ENCODE results near the gene NPPB. TPM values are rescaled to one million over a fixed set of nuclear protein-coding genes. Genes with fewer than 3 reads are reported as not detected.

The NPPB gene
- total and polyA plus RNA-seq, 7 donors: 2.0 to 8.4 TPM; not detected in 5

DNA sequence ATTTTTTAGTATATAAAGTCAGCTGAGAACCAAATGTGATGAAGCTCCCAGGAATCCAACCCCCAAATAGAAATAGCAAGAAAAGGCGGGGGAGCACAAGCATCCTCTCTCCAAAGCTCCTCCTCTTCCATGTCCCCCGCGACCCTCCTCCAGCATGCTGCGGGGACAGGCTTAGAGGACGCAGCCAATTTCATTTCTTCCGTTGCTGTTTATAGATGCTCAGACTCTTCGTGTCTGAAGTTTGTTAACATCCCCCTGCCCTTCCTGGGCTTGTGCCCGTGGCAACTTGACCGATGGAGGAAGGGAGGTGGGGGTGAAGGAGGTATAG lies 10.4 kb downstream of the NPPB start:
- Histone ChIP-seq H3K27me3 (no peaks in the 10 kb centered on the region), H3K36me3 (peaks cover 7 to 28% (median 15%) of the 10 kb centered on the region in 4 donors), H3K4me3 (no peak overlapping the region), H3K9me3 (no peaks in the 10 kb centered on the region), H3K27ac (no peak overlapping the region), H3K4me1 (no peaks in the 10 kb centered on the region)
- DNase-seq: no peak
- TF ChIP-seq, protein P1, sequence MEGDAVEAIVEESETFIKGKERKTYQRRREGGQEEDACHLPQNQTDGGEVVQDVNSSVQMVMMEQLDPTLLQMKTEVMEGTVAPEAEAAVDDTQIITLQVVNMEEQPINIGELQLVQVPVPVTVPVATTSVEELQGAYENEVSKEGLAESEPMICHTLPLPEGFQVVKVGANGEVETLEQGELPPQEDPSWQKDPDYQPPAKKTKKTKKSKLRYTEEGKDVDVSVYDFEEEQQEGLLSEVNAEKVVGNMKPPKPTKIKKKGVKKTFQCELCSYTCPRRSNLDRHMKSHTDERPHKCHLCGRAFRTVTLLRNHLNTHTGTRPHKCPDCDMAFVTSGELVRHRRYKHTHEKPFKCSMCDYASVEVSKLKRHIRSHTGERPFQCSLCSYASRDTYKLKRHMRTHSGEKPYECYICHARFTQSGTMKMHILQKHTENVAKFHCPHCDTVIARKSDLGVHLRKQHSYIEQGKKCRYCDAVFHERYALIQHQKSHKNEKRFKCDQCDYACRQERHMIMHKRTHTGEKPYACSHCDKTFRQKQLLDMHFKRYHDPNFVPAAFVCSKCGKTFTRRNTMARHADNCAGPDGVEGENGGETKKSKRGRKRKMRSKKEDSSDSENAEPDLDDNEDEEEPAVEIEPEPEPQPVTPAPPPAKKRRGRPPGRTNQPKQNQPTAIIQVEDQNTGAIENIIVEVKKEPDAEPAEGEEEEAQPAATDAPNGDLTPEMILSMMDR (IDR thresholded peaks at IDR 0.05): no peak
- no peak for TF ChIP-seq POLR2A (IDR thresholded peaks at IDR 0.05)
- TF ChIP-seq POLR2AphosphoS5 (IDR thresholded peaks at IDR 0.05): no peak
- WGBS, 2 donors: 84 to 89% methylated on average over 9 of the region's 9 CpGs
- intact Hi-C loops (cut with DNase I): no loop called here

- no peaks in the 10 kb centered on the region for H3K4me1 ChIP-seq
- H3K9me3 ChIP-seq: no peaks in the 10 kb centered on the region
- TF ChIP-seq POLR2AphosphoS5 (IDR thresholded peaks at IDR 0.05) (no peak), EP300 (IDR thresholded peaks at IDR 0.05) (no peak), POLR2A (IDR thresholded peaks at IDR 0.05) (no peak)
- TF ChIP-seq, protein P1 (IDR thresholded peaks at IDR 0.05): no peak
- no peak within 1 kb of the TSS for H3K4me3 ChIP-seq
- WGBS, 2 donors: 63 to 72% methylated on average over 18 of the region's 18 CpGs
- no peak within 1 kb of the TSS for H3K27ac ChIP-seq
- H3K27me3 ChIP-seq: no peaks in the 10 kb centered on the region
- DNase-seq: no peak
- peaks cover 7 to 32% (median 16%) of the 10 kb centered on the region in 4 donors for H3K36me3 ChIP-seq
- intact Hi-C loops (cut with DNase I): no loop called here
These were observed 10.9 kb downstream of the NPPB start, which contains the start of gene NPPA for GRCh38 chr1:11847667-11848372. NPPA (minus strand) TSS chr1:11847783; CDS start chr1:11847684, 99 bp downstream.

- Histone ChIP-seq H3K4me3 (no peak overlapping the region), H3K27ac (no peak overlapping the region), H3K4me1 (no peaks in the 10 kb centered on the region), H3K9me3 (no peaks in the 10 kb centered on the region), H3K27me3 (no peaks in the 10 kb centered on the region), H3K36me3 (peaks cover 15 to 52% (median 30%) of the 10 kb centered on the region in 4 donors)
- WGBS, 2 donors: 64 to 70% methylated on average over 5 of the region's 5 CpGs
- DNase-seq: no peak
- intact Hi-C loops (cut with DNase I): no loop called here
- TF ChIP-seq POLR2AphosphoS5 (IDR thresholded peaks at IDR 0.05) (no peak), POLR2A (IDR thresholded peaks at IDR 0.05) (no peak), EP300 (IDR thresholded peaks at IDR 0.05) (no peak)
- TF ChIP-seq, protein P1 (IDR thresholded peaks at IDR 0.05): no peak
These were observed 13.0 kb downstream of the NPPB start for GRCh38 chr1:11845641-11846335.

DNA sequence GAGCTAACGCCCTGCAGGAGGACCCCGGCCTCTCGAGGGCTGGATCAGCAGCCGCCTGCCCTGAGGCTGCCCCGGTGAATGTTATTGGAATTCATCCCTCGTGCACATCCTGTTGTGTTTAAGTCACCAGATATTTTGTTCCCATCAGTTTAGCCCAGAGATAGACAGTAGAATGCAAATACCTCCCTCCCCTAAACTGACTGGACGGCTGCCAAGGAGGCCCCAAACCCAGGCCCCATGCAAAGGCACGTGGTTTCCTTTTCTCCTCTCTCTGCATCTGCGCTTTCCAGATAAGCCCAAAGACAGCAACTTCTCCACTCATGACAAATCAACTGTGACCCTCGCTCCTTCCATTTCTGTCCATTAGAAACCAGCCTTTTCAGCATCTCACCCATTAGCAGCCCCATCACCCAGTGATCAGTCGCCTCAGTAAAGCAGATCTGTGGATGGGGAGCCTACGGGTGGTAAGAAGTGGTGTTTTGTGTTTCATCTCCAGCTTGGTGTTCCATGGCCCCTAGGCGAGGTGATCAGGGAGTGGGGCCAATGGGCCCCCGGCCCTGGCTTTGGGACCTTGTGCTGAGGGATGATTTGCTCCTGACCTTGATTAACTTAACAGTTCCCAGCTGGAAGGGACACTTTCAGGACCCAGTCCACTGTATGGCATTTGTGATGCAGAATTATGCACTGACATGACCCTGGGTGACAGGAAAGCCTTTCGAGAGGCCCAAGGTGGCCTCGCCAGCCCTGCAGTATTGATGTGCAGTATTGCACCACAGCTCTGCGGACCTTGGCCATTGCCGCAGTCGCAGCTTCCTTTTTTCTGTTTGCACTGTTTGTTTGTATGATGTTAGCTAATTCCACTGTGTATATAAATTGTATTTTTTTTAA lies 16.3 kb downstream of the NPPB start:
- Histone ChIP-seq H3K4me3 (no peak overlapping the region), H3K36me3 (peaks cover 35 to 82% (median 53%) of the 10 kb centered on the region in 4 donors), H3K9me3 (no peaks in the 10 kb centered on the region), H3K27ac (no peak overlapping the region), H3K27me3 (no peaks in the 10 kb centered on the region), H3K4me1 (no peaks in the 10 kb centered on the region)
- intact Hi-C loops (cut with DNase I): no loop called here
- no peak for DNase-seq
- TF ChIP-seq, protein P1 (IDR thresholded peaks at IDR 0.05): no peak
- no peak for TF ChIP-seq EP300 (IDR thresholded peaks at IDR 0.05)
- no peak for TF ChIP-seq POLR2AphosphoS5 (IDR thresholded peaks at IDR 0.05)
- no peak for TF ChIP-seq POLR2A (IDR thresholded peaks at IDR 0.05)
- 62 to 83% methylated on average over 19 of the region's 19 CpGs for WGBS, 2 donors

Data from sigmoid colon (tissue), 7 donors.